GM11168 (cell line): ENCODE data around the gene RAB42.
"Not testable (repeated sequence)": the region's sequence is repeated elsewhere in the genome, so short reads cannot be mapped to it uniquely, and the experiment has no call there.

Experiments
- in situ Hi-C: fragments of 300-500 bp; cut with MboI; formaldehyde crosslinking; loops from one replicate; pipeline ENCODE4 v1.12.0; 2022; ENCODE audit warnings: low sequenced_read_pairs; ENCODE audit not compliant: unreplicated experiment

RAB42 gene

GRCh38 chr1:28591708-28592320, at the start of gene RAB42:
Gene RAB42 (plus strand): TSS chr1:28592265. CDS start chr1:28592512, 247 bp downstream.
- in situ Hi-C loops: no loop called here

GRCh38 chr1:28545246-28545628, 46.8 kb upstream of the RAB42 start:
- in situ Hi-C loops: no loop called here

- in situ Hi-C loops: no loop called here
These were observed 43.7 kb upstream of the RAB42 start for GRCh38 chr1:28548318-28548717.

GRCh38 chr1:28551381-28551780, 40.7 kb upstream of the RAB42 start:
- in situ Hi-C loops: no loop called here

- in situ Hi-C loops: no loop called here
These were observed 39.1 kb upstream of the RAB42 start, which contains the start of gene TRNAU1AP for GRCh38 chr1:28552758-28553663. Gene TRNAU1AP (plus strand): TSS chr1:28553085. CDS start chr1:28553111, 26 bp downstream.

DNA sequence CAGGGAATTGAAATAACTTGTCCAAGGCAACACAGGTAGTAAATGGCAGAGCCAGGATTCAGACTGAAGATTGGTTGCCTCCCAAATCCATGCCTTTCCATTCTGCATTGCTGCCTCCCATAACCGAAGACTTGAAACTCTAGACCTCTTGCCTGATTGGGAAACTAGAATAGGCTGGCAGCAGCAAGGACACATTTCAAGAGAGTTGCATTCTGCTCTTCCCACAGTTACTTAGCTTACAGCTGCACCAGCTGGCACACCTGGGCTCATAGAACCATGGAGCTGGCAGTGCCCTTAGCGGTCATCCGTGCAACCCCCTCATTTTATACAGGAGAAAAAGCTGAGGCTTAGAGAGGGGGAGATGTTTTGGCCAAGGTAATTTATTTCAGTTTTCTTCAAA, 31.2 kb upstream of the RAB42 start:
- in situ Hi-C loops: no loop called here

- in situ Hi-C loops: no loop called here
These were observed 27.8 kb upstream of the RAB42 start for GRCh38 chr1:28564310-28564709.

- in situ Hi-C loops: no loop called here
These were observed 27.0 kb upstream of the RAB42 start for GRCh38 chr1:28565040-28565439.

DNA sequence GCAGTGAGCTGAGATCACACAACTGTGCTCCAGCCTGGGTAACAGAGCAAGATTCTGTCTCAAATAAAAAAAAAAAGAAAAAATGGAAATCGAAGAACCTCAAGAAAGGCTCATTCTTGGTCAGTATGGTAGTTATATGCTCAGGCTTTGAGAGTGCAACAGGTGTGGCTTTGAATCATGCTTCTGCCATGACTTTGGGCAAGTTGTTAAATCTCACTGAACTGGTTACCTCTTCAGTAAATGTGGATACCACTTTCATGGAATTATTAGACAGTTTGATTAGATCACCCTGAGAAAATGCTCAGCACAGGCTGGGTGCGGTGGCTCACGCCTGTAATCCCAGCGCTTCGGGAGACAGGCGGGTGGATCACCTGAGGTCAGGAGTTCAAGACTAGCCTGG, 26.3 kb upstream of the RAB42 start:
- in situ Hi-C loops: no loop called here

DNA sequence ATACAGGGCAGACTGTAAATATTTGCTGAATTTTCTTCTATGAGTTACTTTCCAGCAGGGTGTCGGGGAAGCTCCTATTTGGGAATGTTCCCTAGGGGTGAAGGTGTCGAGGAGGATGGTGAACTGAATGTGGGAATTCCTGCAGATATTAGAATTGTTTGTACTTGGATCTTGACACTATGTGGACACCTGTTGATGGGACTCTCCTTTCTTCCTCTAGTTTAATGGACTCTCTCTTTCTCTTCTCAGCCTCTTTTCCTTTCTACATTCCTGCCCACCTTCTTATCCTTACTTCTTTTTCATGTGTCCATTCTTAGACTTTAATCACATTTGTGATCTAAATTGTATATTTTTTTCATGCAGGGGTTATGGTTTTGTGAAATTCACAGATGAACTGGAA, 25.1 kb upstream of the RAB42 start:
- in situ Hi-C loops: no loop called here

GRCh38 chr1:28571911-28572310, 20.2 kb upstream of the RAB42 start:
- in situ Hi-C loops: no loop called here

- in situ Hi-C loops: not testable (repeated sequence)
These were observed 19.2 kb upstream of the RAB42 start for GRCh38 chr1:28572891-28573290.

- in situ Hi-C loops: no loop called here
These were observed 18.5 kb upstream of the RAB42 start for GRCh38 chr1:28573564-28573963.

GRCh38 chr1:28577052-28577678, 14.9 kb upstream of the RAB42 start:
- in situ Hi-C loops: no loop called here

DNA sequence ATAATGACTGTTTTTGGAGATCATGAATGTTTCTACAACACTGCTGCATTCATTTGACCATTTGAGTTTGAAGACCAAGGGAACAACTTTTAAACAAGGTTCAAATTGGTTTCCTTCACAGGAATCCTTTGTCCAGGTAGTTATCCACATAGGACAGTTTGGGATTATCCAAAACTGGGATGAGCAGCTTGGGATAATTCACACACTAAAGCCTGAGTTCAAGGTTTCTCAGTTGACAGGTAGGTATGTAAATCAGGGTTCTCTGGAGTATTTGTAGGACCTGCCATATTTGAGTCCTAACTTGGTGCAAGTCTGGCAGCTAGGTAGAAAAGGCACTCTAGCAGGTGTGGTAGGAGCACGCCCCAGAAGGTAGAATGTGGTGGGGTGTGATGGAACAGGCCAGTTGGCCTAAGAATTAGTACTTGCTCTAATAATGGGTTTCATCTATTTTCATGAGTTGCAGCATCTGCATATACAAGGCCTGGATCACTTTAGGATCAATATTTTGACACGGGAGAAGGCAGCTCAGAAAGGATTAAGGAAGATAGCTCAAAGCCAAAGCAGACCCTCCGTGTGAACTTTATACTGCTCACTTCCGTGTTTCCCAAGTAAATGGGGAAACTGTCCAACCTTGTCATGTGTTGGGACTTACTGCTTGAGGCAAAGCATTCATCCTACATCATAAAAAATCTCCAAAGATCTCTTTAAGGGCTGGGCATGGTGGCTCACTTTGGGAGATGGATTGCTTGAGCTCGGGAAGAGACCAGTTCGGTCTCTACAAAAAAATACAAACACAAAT, 14.1 kb upstream of the RAB42 start:
- in situ Hi-C loops: no loop called here

DNA sequence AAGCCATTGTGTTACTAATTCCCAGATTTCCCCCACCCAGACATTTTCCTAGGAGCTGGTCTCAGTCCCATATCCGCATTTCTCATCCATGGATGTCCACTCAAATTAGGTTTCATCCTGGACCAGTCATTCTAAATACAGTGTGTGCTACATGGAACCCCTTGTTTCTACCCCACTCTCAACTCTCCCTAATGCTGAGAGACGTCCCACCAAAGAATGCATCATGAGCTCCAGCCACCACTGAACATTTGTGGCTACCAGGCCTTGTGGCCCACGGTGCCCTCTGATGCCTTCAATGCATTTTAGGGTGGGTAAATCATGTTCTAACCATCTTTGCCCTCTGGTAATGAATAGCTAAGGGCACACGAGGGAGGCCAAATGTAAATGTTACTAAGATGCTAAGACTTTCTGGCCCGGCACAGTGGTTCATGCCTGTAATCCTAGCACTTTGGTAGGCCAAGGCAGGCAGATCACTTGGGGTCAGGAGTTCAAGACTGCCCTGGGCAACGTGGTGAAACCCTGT, 13.3 kb upstream of the RAB42 start:
- in situ Hi-C loops: no loop called here

DNA sequence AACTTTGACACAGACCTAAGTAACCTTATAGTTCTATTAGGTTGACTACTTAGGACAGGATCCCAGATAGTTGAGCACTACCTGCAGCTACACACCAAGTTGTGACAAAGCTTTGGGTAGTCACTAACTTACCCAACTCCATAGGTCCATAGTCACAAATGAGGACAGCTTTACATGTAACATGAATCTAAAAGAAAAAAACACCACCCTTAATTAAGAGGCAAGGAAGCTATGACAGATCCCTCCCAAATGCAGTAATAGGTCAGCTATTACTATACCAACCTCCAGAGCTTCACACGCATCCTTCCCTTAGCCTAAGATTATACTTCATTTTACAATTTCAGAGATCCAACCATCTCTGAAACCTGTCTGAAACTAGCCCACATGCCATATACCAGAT, 12.7 kb upstream of the RAB42 start:
- in situ Hi-C loops: no loop called here

DNA sequence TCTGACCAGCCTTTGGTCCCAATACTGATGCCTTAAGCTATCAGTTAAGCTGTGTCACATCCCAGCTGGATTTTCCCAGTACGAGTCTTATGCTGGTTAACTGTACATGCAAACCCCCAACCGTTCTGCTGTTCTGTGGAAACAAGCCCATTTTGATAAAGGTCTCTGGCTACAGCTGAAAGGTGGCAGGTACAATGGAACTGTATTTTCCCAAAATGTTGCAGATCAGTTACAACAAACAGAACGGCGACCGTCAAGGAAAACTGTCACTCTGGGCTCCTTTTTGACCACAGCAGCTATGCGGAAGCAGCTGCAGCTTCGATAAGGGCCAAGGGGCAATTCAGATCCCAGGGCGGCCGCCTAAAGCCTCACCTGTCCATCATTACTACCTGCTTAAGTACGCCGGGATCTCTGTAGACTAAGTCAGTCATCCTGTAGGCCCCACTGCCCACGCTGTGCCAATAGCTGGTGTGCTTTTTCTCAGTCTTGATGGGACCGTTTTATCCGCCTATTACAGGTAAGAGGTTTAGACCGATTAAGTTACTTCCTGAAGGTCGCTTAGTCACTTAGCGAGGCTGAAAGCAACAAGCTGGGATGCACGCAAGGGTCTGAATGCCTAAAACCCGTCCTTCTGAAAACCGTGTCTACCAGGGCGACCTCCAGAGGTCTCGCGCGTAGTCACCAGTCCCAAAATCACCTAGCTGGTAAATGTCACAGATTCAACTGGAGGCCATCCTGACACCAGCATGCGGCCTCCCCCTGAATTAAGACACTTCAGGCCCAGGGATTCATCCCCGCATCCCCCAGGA, 11.1 kb upstream of the RAB42 start:
- in situ Hi-C loops: no loop called here

DNA sequence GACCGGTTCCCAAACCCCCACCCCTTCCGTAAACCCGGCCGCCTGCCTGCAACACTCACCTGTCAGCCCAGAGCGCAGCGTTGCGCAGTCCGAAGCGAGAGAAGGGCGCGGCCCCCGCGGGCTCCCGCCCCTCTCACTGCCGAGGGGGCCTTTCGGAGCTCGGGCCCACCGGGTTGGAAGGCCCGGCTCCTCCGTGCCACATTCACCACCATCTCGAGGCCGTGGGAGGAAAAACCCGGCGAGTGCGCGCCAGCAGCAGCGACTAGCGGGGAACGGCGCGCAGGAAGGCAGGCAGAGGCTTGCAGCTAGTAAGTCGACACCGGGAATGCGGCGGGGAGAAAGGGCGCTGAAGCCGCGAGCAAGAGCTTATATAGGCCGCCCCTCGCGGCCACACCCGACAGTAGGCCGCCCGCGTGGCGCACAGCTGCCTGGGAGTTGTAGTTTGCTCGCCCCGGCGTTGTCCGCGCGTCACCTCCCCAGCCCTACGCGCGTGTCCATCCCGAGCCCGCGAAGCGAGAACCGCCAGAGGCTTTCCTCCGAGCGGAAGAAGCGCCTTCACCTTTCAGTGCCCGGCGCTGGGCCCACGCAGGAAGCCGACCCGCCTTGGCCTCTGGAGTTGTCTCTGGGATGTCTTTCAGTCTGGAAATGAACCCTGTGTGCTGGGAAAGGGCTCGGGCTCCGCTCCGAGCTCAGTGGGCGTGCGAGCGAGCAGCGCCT, 10.4 kb upstream of the RAB42 start:
- in situ Hi-C loops: no loop called here
